Neural cell (in vitro differentiated cells): Measurements from ENCODE around the gene DLEU7. TPM values are rescaled to one million over a fixed set of nuclear protein-coding genes. Genes with fewer than 3 reads are reported as not detected.

Source experiments
- H2AFZ ChIP-seq: fragments of 200-600, 300-800 bp; sonication (generic), shearing (Covaris generic); 2 replicates; pipeline ENCODE4 v1.6.0; 2014; ENCODE audit warnings: low read depth, mild to moderate bottlenecking, antibody characterized with exemption, low read length, moderate library complexity
- H3F3A ChIP-seq: fragments of 200-600 bp; shearing (Covaris generic); 2 replicates; pipeline ENCODE4 v1.6.1; 2016; ENCODE audit warnings: mild to moderate bottlenecking, moderate library complexity, mixed read lengths, antibody characterized with exemption, low read length; ENCODE audit not compliant: insufficient read depth, poor library complexity, severe bottlenecking
- H3K27ac ChIP-seq: fragments of 200-600, 300-800 bp; sonication (generic), shearing (Covaris generic); 2 replicates; pipeline ENCODE4 v1.5.1; 2014; ENCODE audit warnings: mild to moderate bottlenecking, low read length, moderate library complexity
- H3K27me3 ChIP-seq: fragments of 300-800, 200-600 bp; sonication (generic), shearing (Covaris generic); 2 replicates; pipeline ENCODE4 v1.6.0; 2014; ENCODE audit warnings: mild to moderate bottlenecking, low read depth, low read length, moderate library complexity; ENCODE audit not compliant: insufficient read depth
- H3K36me3 ChIP-seq: fragments of 300-800, 200-600 bp; sonication (generic), shearing (Covaris generic); 2 replicates; pipeline ENCODE4 v1.5.1; 2014; ENCODE audit warnings: mild to moderate bottlenecking, antibody characterized with exemption, low read length, moderate library complexity; ENCODE audit not compliant: insufficient read depth
- H3K4me2 ChIP-seq: fragments of 300-800, 200-600 bp; sonication (generic), shearing (Covaris generic); 2 replicates; pipeline ENCODE4 v1.6.0; 2014; ENCODE audit warnings: mild to moderate bottlenecking, low read length
- H3K4me3 ChIP-seq: fragments of 300-800, 200-600 bp; sonication (generic), shearing (Covaris generic); 2 replicates; pipeline ENCODE4 v1.5.1; 2014; ENCODE audit warnings: mild to moderate bottlenecking, low read length, moderate library complexity
- H3K79me2 ChIP-seq: fragments of 200-600 bp; shearing (Covaris generic); replicated peaks from 2 replicates; pipeline ENCODE4 v1.6.0; 2014; ENCODE audit warnings: mild to moderate bottlenecking, low read length, moderate library complexity; ENCODE audit not compliant: insufficient read depth
- H3K9ac ChIP-seq: fragments of 300-800, 200-600 bp; sonication (generic), shearing (Covaris generic); 2 replicates; pipeline ENCODE4 v1.6.1; 2016; ENCODE audit warnings: mild to moderate bottlenecking, low read length, mixed read lengths
- H3K9me2 ChIP-seq: fragments of 200-600 bp; shearing (Covaris generic); 2 replicates; pipeline ENCODE4 v1.6.1; 2016; ENCODE audit warnings: mild to moderate bottlenecking, low read length, mixed read lengths; ENCODE audit not compliant: insufficient read depth
- H3K9me3 ChIP-seq: fragments of 200-600, 300-800 bp; sonication (generic), shearing (Covaris generic); 2 replicates; pipeline ENCODE4 v1.6.1; 2016; ENCODE audit warnings: mild to moderate bottlenecking, mixed run types, low read length, moderate library complexity, mixed read lengths
- H4K20me1 ChIP-seq: fragments of 200-600 bp; shearing (Covaris generic); 2 replicates; pipeline ENCODE4 v1.6.1; 2016; ENCODE audit warnings: mild to moderate bottlenecking, mixed run types; ENCODE audit not compliant: insufficient read depth
- EP300 ChIP-seq: fragments of 450-650 bp; conservative IDR thresholded peaks from 2 replicates; pipeline ENCODE4 v1.6.1; 2014; ENCODE audit warnings: antibody characterized with exemption, mild to moderate bottlenecking, moderate library complexity; ENCODE audit not compliant: poor library complexity, severe bottlenecking
- EZH2 ChIP-seq: fragments of 200-600, 300-800 bp; shearing (Covaris generic), sonication (generic); IDR thresholded peaks from 2 replicates; pipeline ENCODE4 v1.6.1; 2014; ENCODE audit warnings: antibody characterized with exemption, low read length, borderline replicate concordance, mild to moderate bottlenecking; ENCODE audit not compliant: insufficient read depth, poor library complexity, severe bottlenecking
- MXI1 ChIP-seq: fragments of 450-650 bp; conservative IDR thresholded peaks from 2 replicates; pipeline ENCODE4 v1.6.1; 2014; ENCODE audit warnings: antibody characterized with exemption, mild to moderate bottlenecking; ENCODE audit not compliant: poor library complexity, severe bottlenecking
- POLR2AphosphoS5 ChIP-seq: IDR thresholded peaks from 2 replicates; pipeline ENCODE4 v1.6.1; 2012
- RAD21 ChIP-seq: fragments of 450-650 bp; conservative IDR thresholded peaks from 2 replicates; pipeline ENCODE4 v1.6.1; 2014; ENCODE audit warnings: antibody characterized with exemption, mild to moderate bottlenecking, moderate library complexity
- SMC3 ChIP-seq: fragments of 450-650 bp; conservative IDR thresholded peaks from 2 replicates; pipeline ENCODE4 v1.6.1; 2014; ENCODE audit warnings: antibody characterized with exemption, mild to moderate bottlenecking, moderate library complexity; ENCODE audit not compliant: poor library complexity
- TAF1 ChIP-seq: IDR thresholded peaks from 2 replicates; pipeline ENCODE4 v1.6.1; 2012; ENCODE audit warnings: low read depth
- polyA plus RNA-seq: library from polyadenylated mRNA; depleted of rRNA; stranded (reverse); fragments of >200 nt; gene quantifications from 2 replicates; pipeline ENCODE4 v1.2.3, GENCODE V29; 2014
- TF ChIP-seq, protein P1 (sequence below): IDR thresholded peaks from 2 replicates; pipeline ENCODE4 v1.6.1; 2012; ENCODE audit warnings: borderline replicate concordance
- TF ChIP-seq, protein P2 (sequence below): fragments of 450-650 bp; IDR thresholded peaks from 2 replicates; pipeline ENCODE4 v1.5.1; 2014; ENCODE audit warnings: antibody characterized with exemption, mild to moderate bottlenecking, moderate library complexity; ENCODE audit not compliant: poor library complexity, severe bottlenecking

DLEU7 gene
- polyA plus RNA-seq, 1 donor from 2014 or later: 0.26 TPM

DNA sequence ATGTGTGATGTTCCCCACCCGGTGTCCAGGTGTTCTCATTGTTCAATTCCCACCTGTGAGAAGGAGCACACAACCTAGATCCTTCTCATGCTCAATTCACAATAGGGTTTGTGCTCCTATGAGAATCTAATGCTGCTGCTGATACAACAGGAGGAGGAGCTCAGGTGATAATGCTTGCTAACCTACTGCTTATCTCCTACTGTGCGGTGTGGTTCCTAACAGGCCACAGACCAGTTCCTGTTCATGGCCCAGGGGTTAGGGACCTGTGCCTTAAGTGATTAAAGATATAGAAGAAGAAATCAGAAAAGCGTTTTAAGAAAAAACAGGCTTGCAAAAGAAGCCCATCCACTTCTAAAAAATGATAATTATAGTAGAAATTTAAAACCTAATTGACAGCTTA lies 17.5 kb downstream of the DLEU7 start:
- H3K27me3 ChIP-seq: no peaks in the 10 kb centered on the region
- no peak overlapping the region for H3K4me3 ChIP-seq
- no peak overlapping the region for H2AFZ ChIP-seq
- no peak overlapping the region for H3K4me2 ChIP-seq
- H3K9me2 ChIP-seq: no peaks in the 10 kb centered on the region
- H3F3A ChIP-seq: no peaks in the 10 kb centered on the region
- no peaks in the 10 kb centered on the region for H4K20me1 ChIP-seq
- H3K79me2 ChIP-seq: no peaks in the 10 kb centered on the region
- H3K36me3 ChIP-seq: no peaks in the 10 kb centered on the region
- TF ChIP-seq MXI1 (no peak), SMC3 (no peak), EZH2 (no peak), POLR2AphosphoS5 (no peak), EP300 (no peak), RAD21 (no peak), TAF1 (no peak)
- TF ChIP-seq, protein P1, sequence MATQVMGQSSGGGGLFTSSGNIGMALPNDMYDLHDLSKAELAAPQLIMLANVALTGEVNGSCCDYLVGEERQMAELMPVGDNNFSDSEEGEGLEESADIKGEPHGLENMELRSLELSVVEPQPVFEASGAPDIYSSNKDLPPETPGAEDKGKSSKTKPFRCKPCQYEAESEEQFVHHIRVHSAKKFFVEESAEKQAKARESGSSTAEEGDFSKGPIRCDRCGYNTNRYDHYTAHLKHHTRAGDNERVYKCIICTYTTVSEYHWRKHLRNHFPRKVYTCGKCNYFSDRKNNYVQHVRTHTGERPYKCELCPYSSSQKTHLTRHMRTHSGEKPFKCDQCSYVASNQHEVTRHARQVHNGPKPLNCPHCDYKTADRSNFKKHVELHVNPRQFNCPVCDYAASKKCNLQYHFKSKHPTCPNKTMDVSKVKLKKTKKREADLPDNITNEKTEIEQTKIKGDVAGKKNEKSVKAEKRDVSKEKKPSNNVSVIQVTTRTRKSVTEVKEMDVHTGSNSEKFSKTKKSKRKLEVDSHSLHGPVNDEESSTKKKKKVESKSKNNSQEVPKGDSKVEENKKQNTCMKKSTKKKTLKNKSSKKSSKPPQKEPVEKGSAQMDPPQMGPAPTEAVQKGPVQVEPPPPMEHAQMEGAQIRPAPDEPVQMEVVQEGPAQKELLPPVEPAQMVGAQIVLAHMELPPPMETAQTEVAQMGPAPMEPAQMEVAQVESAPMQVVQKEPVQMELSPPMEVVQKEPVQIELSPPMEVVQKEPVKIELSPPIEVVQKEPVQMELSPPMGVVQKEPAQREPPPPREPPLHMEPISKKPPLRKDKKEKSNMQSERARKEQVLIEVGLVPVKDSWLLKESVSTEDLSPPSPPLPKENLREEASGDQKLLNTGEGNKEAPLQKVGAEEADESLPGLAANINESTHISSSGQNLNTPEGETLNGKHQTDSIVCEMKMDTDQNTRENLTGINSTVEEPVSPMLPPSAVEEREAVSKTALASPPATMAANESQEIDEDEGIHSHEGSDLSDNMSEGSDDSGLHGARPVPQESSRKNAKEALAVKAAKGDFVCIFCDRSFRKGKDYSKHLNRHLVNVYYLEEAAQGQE: no peak
- TF ChIP-seq, protein P2, sequence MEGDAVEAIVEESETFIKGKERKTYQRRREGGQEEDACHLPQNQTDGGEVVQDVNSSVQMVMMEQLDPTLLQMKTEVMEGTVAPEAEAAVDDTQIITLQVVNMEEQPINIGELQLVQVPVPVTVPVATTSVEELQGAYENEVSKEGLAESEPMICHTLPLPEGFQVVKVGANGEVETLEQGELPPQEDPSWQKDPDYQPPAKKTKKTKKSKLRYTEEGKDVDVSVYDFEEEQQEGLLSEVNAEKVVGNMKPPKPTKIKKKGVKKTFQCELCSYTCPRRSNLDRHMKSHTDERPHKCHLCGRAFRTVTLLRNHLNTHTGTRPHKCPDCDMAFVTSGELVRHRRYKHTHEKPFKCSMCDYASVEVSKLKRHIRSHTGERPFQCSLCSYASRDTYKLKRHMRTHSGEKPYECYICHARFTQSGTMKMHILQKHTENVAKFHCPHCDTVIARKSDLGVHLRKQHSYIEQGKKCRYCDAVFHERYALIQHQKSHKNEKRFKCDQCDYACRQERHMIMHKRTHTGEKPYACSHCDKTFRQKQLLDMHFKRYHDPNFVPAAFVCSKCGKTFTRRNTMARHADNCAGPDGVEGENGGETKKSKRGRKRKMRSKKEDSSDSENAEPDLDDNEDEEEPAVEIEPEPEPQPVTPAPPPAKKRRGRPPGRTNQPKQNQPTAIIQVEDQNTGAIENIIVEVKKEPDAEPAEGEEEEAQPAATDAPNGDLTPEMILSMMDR: no peak
- H3K9ac ChIP-seq: no peak overlapping the region
- no peak overlapping the region for H3K27ac ChIP-seq
- H3K9me3 ChIP-seq: no peaks in the 10 kb centered on the region

DNA sequence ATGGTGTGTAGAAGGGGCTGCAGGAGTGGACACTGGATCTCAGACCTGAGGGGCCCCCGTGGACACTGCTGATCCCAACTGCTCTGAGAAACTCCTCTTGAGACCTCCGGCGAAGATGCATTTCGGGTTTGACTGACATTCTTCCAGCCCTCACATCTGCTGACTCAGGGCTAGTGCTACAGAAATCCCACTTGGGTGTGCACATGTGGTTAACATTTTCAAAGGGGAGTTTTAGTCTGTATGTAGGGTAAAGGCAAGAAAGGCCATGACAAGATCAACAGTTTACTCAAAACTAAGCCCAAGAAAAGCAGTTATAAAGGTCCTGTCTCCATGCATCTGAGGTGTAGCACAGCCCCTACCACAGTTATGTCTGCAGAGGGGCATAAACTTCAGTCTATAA lies 31.2 kb downstream of the DLEU7 start:
- H3K79me2 ChIP-seq: no peaks in the 10 kb centered on the region
- H3K9me3 ChIP-seq: no peaks in the 10 kb centered on the region
- TF ChIP-seq POLR2AphosphoS5: no peak
- no peak for TF ChIP-seq TAF1
- no peak overlapping the region for H2AFZ ChIP-seq
- no peaks in the 10 kb centered on the region for H3K9me2 ChIP-seq
- H3K36me3 ChIP-seq: no peaks in the 10 kb centered on the region
- H3K27ac ChIP-seq: no peak overlapping the region
- H3K4me3 ChIP-seq: no peak overlapping the region
- H4K20me1 ChIP-seq: no peaks in the 10 kb centered on the region
- H3K9ac ChIP-seq: no peak overlapping the region
- no peak overlapping the region for H3K4me2 ChIP-seq
- no peaks in the 10 kb centered on the region for H3F3A ChIP-seq
- H3K27me3 ChIP-seq: no peaks in the 10 kb centered on the region

DNA sequence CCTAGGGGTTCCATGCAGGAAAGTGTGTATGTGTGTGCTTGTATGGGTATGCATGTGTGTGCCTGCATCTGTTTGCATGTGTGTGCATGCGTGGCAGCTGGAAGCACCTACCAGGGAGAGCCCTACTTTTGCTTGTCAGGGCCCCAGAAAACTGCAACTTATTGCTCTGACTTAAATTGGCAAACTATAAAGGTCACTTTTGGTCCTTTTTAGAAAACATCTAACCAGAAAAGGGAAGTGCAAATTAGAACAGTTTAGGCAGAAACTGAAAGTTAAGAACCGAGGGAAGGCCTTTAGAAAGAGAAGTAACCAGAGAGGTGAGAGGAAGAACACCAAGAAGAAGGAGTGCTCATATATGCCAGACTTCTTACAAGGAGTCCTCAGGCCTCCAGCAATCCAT lies 32.5 kb downstream of the DLEU7 start:
- no peaks in the 10 kb centered on the region for H3K79me2 ChIP-seq
- TF ChIP-seq, protein P2: no peak
- TF ChIP-seq, protein P1: no peak
- TF ChIP-seq POLR2AphosphoS5 (no peak), SMC3 (no peak), TAF1 (no peak), MXI1 (no peak), EP300 (no peak), EZH2 (no peak), RAD21 (no peak)
- H3K9ac ChIP-seq: no peak overlapping the region
- H3K4me3 ChIP-seq: no peak overlapping the region
- no peaks in the 10 kb centered on the region for H3K36me3 ChIP-seq
- H3K27me3 ChIP-seq: no peaks in the 10 kb centered on the region
- no peaks in the 10 kb centered on the region for H3F3A ChIP-seq
- no peaks in the 10 kb centered on the region for H3K9me2 ChIP-seq
- no peaks in the 10 kb centered on the region for H4K20me1 ChIP-seq
- no peak overlapping the region for H3K27ac ChIP-seq
- no peaks in the 10 kb centered on the region for H3K9me3 ChIP-seq
- no peak overlapping the region for H2AFZ ChIP-seq
- no peak overlapping the region for H3K4me2 ChIP-seq
